Measurements from ENCODE around the gene LCN12. TPM values are rescaled to one million over a fixed set of nuclear protein-coding genes. Genes with fewer than 3 reads are reported as not detected.

Gene LCN12
- total and polyA plus RNA-seq, 7 donors: 1.2 to 3.0 TPM; not detected in 5

DNA sequence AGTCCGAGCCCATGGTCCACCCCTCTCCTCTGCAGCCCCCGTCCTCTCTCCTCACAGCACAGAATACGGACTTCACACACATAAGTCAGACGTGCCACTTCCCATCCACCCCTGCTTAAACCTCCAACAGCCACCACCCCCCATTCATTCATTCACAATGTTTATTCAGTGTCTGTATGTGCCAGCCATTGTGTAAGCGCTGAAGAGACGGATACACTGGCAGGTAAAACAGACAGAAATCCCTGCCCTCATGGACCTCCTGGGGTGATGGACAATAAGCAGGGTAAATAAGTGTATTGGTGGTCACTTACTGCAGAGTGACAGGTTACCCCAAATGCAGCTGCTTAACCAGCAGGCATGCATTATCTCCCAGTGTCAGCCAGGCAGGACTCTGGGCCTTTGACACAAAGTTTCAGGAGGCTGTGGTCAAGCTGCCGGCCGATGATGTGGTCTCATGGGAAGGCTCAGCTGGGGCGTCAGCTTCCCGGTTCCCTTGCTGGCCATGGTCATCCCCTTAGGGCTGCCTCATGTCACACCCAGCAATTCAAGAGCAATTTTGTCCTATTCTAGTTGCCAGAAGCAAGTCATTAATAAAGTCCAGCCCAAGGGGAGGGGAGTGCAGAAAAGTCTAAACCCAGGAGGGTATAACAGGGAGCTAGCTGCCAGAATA is 38.3 kb downstream of the LCN12 start:
- intact Hi-C loops (cut with DNase I): no loop called here

DNA sequence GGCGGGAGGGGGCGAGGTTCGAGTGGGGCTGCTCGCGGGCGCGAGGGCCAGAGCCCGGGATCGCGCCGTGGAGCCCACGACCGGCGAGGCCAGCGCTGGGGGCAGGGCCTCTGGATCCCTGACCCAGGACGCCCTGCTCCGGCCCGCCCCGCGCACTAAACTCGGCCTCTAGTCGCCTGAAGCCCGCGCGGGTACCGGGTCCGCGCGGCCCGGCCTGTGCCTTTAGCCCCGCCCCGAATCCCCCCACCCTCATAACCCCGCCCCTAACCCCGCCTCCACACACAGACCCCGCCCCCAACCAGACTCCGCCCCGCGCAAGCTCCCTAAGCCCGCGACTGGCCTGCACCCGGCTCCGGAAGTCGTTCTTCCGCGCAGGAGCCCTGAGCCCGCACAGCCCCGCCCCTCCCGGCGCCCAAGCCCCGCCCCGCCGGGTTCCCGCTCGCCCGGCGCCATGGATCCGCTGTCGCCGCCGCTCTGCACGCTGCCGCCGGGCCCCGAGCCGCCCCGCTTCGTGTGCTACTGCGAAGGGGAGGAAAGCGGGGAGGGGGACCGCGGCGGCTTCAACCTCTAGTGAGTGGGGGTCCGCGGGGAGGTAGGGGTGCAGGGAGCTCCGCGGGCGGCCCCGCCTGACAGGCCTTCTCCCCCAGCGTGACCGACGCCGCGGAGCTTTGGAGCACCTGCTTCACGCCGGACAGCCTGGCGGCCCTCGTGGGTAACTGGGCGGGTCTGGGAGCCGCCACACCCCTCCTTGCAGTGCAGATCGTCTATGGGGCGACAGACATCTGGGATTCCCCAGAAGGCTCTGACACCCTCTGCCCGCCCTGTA is 40.1 kb downstream of the LCN12 start, which contains the start of gene PAXX:
Gene PAXX, plus strand, starts transcription at position 430 of the 826 bp plus-strand sequence. Its CDS starts 22 bp downstream, at position 452.
- peaks cover 0 to 42% (median 35%) of the 10 kb centered on the region in 4 donors for H3K4me1 ChIP-seq
- TF ChIP-seq POLR2A (IDR thresholded peaks at IDR 0.05) (no peak), POLR2AphosphoS5 (IDR thresholded peaks at IDR 0.05) (peak in 1 of 4 donors; percentile 56)
- peak within 1 kb of the TSS; percentile 84 to 90 (median 88) for H3K27ac ChIP-seq
- H3K36me3 ChIP-seq: peaks cover 0 to 5% (median 3%) of the 10 kb centered on the region in 4 donors
- peaks cover 0 to 4% (median 0%) of the 10 kb centered on the region in 4 donors for H3K9me3 ChIP-seq
- intact Hi-C loops (cut with DNase I): no loop called here
- peak within 1 kb of the TSS; percentile 74 to 82 (median 77) for H3K4me3 ChIP-seq
- peak; percentile 96 for DNase-seq
- peaks cover 23 to 44% (median 38%) of the 10 kb centered on the region in 3 donors for H3K27me3 ChIP-seq
- WGBS, 2 donors: 1% methylated on average over 92 of the region's 92 CpGs

More for the DNA sequence above, 38.3 kb downstream of the LCN12 start:
- Histone ChIP-seq H3K4me1 (peaks cover 0 to 36% (median 23%) of the 10 kb centered on the region in 4 donors), H3K27ac (no peak overlapping the region), H3K36me3 (peaks cover 0 to 5% (median 3%) of the 10 kb centered on the region in 4 donors), H3K27me3 (peaks cover 21 to 41% (median 31%) of the 10 kb centered on the region in 3 donors), H3K4me3 (no peak overlapping the region), H3K9me3 (peaks cover 0 to 4% (median 0%) of the 10 kb centered on the region in 4 donors)
- 72 to 86% methylated on average over 10 of the region's 10 CpGs for WGBS, 2 donors
- TF ChIP-seq, protein P1, sequence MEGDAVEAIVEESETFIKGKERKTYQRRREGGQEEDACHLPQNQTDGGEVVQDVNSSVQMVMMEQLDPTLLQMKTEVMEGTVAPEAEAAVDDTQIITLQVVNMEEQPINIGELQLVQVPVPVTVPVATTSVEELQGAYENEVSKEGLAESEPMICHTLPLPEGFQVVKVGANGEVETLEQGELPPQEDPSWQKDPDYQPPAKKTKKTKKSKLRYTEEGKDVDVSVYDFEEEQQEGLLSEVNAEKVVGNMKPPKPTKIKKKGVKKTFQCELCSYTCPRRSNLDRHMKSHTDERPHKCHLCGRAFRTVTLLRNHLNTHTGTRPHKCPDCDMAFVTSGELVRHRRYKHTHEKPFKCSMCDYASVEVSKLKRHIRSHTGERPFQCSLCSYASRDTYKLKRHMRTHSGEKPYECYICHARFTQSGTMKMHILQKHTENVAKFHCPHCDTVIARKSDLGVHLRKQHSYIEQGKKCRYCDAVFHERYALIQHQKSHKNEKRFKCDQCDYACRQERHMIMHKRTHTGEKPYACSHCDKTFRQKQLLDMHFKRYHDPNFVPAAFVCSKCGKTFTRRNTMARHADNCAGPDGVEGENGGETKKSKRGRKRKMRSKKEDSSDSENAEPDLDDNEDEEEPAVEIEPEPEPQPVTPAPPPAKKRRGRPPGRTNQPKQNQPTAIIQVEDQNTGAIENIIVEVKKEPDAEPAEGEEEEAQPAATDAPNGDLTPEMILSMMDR (IDR thresholded peaks at IDR 0.05): no peak
- TF ChIP-seq POLR2A (IDR thresholded peaks at IDR 0.05) (no peak), EP300 (IDR thresholded peaks at IDR 0.05) (no peak), POLR2AphosphoS5 (IDR thresholded peaks at IDR 0.05) (no peak)
- no peak for DNase-seq

DNA sequence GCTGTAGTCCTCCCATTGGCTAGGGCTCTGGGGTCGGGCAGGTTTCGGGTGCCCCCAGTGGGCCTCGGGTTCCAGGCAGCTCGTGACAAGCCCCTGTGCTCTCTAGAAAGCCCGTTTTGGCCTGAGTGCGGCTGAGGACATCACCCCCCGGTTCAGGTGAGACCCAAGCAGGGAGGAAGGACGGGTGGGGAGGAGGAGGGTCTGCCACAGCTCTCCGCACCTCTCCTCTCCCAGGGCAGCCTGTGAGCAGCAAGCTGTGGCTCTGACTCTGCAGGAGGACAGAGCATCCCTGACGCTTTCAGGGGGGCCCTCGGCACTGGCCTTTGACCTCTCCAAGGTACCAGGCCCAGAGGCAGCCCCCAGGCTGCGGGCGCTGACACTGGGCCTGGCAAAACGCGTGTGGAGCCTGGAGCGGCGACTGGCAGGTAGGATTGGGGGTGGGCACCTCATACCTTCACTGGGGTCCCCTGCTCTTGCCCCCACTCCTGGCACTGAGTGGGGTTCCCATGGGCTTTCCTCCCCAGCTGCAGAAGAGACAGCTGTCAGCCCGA is 40.8 kb downstream of the LCN12 start:
- intact Hi-C loops (cut with DNase I): no loop called here
- Histone ChIP-seq H3K27me3 (peaks cover 26 to 50% (median 44%) of the 10 kb centered on the region in 3 donors), H3K4me3 (peak overlapping the region; percentile 74 to 82 (median 77)), H3K4me1 (peaks cover 0 to 42% (median 35%) of the 10 kb centered on the region in 4 donors), H3K9me3 (peaks cover 0 to 4% (median 0%) of the 10 kb centered on the region in 4 donors), H3K36me3 (peaks cover 0 to 5% (median 3%) of the 10 kb centered on the region in 4 donors), H3K27ac (peak overlapping the region; percentile 84 to 90 (median 88))
- 28 to 44% methylated on average over 18 of the region's 18 CpGs for WGBS, 2 donors
- DNase-seq: no peak
- TF ChIP-seq, protein P1 (IDR thresholded peaks at IDR 0.05): no peak
- TF ChIP-seq POLR2A (IDR thresholded peaks at IDR 0.05): no peak
- no peak for TF ChIP-seq POLR2AphosphoS5 (IDR thresholded peaks at IDR 0.05)
- no peak for TF ChIP-seq EP300 (IDR thresholded peaks at IDR 0.05)

DNA sequence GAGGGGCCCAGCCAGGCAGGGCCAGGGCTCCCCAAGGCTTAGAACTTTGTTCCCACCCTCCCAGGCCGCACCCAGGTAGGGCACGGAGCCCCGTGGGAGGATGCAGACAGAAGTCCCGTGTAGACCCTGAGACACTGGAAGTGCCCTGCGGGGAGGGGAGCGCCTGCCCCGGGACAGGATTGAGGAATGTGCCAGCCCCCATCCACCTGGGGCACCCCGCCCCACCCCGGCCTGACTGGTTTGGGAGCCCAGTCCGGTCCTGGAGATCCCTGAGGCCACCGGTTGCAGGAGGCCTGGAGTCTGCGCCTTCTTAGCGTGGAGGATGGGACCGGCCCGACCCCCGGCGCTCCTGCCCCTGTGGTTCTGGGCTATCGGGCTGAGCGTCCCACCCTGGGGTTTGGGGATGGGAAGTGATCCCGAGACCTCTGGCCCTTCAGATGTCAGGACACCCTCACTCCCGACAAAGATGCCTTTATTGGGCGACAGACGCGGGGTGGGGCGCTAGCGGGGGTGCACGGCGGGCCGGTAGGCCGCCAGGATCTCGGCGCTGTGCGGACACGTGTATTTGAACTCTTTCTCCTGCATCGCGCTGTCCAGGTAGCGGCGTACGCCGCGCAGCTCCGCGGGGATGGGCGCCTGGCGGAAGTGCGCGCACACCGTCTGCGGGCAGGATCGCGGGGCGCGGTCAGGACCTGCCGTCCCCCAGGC is 42.3 kb downstream of the LCN12 start:
- Histone ChIP-seq H3K9me3 (peaks cover 0 to 4% (median 0%) of the 10 kb centered on the region in 4 donors), H3K27me3 (peaks cover 26 to 58% (median 44%) of the 10 kb centered on the region in 3 donors), H3K27ac (no peak overlapping the region), H3K4me3 (no peak overlapping the region), H3K36me3 (peaks cover 0 to 5% (median 3%) of the 10 kb centered on the region in 4 donors), H3K4me1 (peaks cover 0 to 42% (median 35%) of the 10 kb centered on the region in 4 donors)
- TF ChIP-seq EP300 (IDR thresholded peaks at IDR 0.05) (no peak), POLR2A (IDR thresholded peaks at IDR 0.05) (no peak), POLR2AphosphoS5 (IDR thresholded peaks at IDR 0.05) (no peak)
- TF ChIP-seq, protein P1 (IDR thresholded peaks at IDR 0.05): no peak
- 75 to 79% methylated on average over 54 of the region's 54 CpGs for WGBS, 2 donors
- DNase-seq: no peak
- intact Hi-C loops (cut with DNase I): no loop called here
